Adrenal gland (tissue), 12 donors: ENCODE measurements around the gene GMEB1. TPM values are rescaled to one million over a fixed set of nuclear protein-coding genes. Genes with fewer than 3 reads are reported as not detected.
"Not testable (repeated sequence)": the region's sequence is repeated elsewhere in the genome, so short reads cannot be mapped to it uniquely, and the experiment has no call there.

Experiments
- DNase-seq, 7 donors: peaks; one replicate each; pipeline ENCODE4 v3.0.0-alpha.2; 2019 to 2020
- H3K27ac ChIP-seq, 5 donors: fragments of 200-600 bp; sonication (generic) in 4 of 5; 1 replicate in 3 of 5; 2 replicates in 2 of 5; pipeline versions ENCODE4 v1.5.1 to v1.8.0; 2016 to 2020; ENCODE audit warnings: mild to moderate bottlenecking in 1 of 5
- H3K27me3 ChIP-seq: fragments of 200-600 bp; 2 replicates; pipeline ENCODE4 v1.8.0; 2021
- H3K36me3 ChIP-seq, 2 donors: fragments of 200-600 bp; replicated peaks in 1 of 2; 1 replicate in 1 of 2; 2 replicates in 1 of 2; pipeline versions ENCODE4 v1.5.1 to v1.8.0; 2018 to 2022
- H3K4me1 ChIP-seq, 2 donors: fragments of 200-600 bp; replicated peaks in 1 of 2; 1 replicate in 1 of 2; 2 replicates in 1 of 2; pipeline versions ENCODE4 v1.5.1 to v1.8.0; 2018 to 2021
- H3K4me3 ChIP-seq, 4 donors: fragments of 200-600 bp; sonication (generic) in 3 of 4; one replicate each; pipeline ENCODE4 v1.5.1; 2016 to 2018
- H3K9me3 ChIP-seq, 3 donors: fragments of 200-600 bp; sonication (generic) in 1 of 3; replicated peaks in 1 of 3; 1 replicate in 2 of 3; 2 replicates in 1 of 3; pipeline versions ENCODE4 v1.5.1 to v1.8.0; 2016 to 2021
- CTCF ChIP-seq, 6 experiments: fragments of 450-650 bp in 4 of 6; fragments of 200-600 bp in 2 of 6; sonication (generic) in 1 of 6; IDR thresholded peaks; 1 replicate in 5 of 6; 2 replicates in 1 of 6; pipeline versions ENCODE4 v1.5.1 to v1.8.0; 2016 to 2021; ENCODE audit warnings: antibody characterized with exemption in 6 of 6, mild to moderate bottlenecking in 2 of 6, moderate library complexity in 1 of 6
- POLR2A ChIP-seq, 2 donors: fragments of 450-650 bp; IDR thresholded peaks; one replicate each; pipeline ENCODE4 v1.6.1; 2017; ENCODE audit warnings: antibody characterized with exemption in 2 of 2, mild to moderate bottlenecking in 2 of 2, moderate library complexity in 1 of 2
- WGBS, 4 donors: extraction: QIAGEN DNeasy Blood & Tissue Kit in 2 of 4; methylation state at CpG; one replicate each; pipeline versions ENCODE4 v1.1.5 to v1.1.7; 2013 to 2017; 5-methylcytosine and 5-hydroxymethylcytosine counted together
- intact Hi-C, 2 donors: fragments of 100-400 bp; cut with DNase I; formaldehyde crosslinking; loops; one replicate each; pipeline versions ENCODE4 v1.14.1 to v1.15.0; 2022 to 2023
- polyA plus RNA-seq, 3 donors: library from polyadenylated mRNA; stranded (reverse); fragments of 200-250 nt in 2 of 3; fragments of 350-450 nt in 1 of 3; fragmentation: Illumina TruSeq in 1 of 3; extraction: RNeasy Lipid Tissue Mini Kit (QIAGEN cat#74804) in 1 of 3; gene quantifications; one replicate each; pipeline ENCODE4 v1.2.3, GENCODE V29; 2013 to 2014
- total RNA-seq, 9 donors: library from RNA; depleted of rRNA in 4 of 9; stranded (reverse); fragments of >200 nt in 4 of 9; fragments of 120-200 nt in 1 of 9; fragmentation: NEBNext Ultra II Directional in 1 of 9; extraction: Animal tissue kit (Norgen Biotek cat#: 25700) in 1 of 9; gene quantifications; one replicate each; pipeline versions ENCODE4 v1.1.0 to v1.2.4, GENCODE V29; 2013 to 2023
- donor health status: healthy with polysubstance abuse.
- donor health status: Bipolar disorder and iron deficiency.
- donor health status: DM: yes; HTN: yes; CAD: no.
- donor health status: DM: no; HTN: no; CAD: no.
- donor health status: DM: no; HTN: no; CAD: no.
- donor health status: DM: yes; HTN: yes; CAD: no.

GMEB1 gene
- total and polyA plus RNA-seq, 12 donors: 3.6 to 27.0 (median 9.2) TPM

- DNase-seq: no peak
- 78 to 86% (median 79%) methylated on average over 4 of the region's 4 CpGs for WGBS, 4 donors
- Histone ChIP-seq H3K4me3 (no peak overlapping the region), H3K36me3 (peaks cover 0 to 64% of the 10 kb centered on the region in 2 donors), H3K27me3 (no peaks in the 10 kb centered on the region), H3K27ac (no peak overlapping the region), H3K9me3 (no peaks in the 10 kb centered on the region), H3K4me1 (peaks cover 15 to 76% of the 10 kb centered on the region in 2 donors)
- intact Hi-C loops: no loop called here
- no peak for TF ChIP-seq CTCF (IDR thresholded peaks at IDR 0.05)
- no peak for TF ChIP-seq POLR2A (IDR thresholded peaks at IDR 0.05)
Observed at GRCh38 chr1:28744184-28744583, 75.6 kb downstream of the GMEB1 start.

GRCh38 chr1:28745653-28746173 lies 77.1 kb downstream of the GMEB1 start:
- no peak overlapping the region for H3K4me3 ChIP-seq
- TF ChIP-seq POLR2A (IDR thresholded peaks at IDR 0.05): no peak
- no peak for TF ChIP-seq CTCF (IDR thresholded peaks at IDR 0.05)
- peaks cover 19 to 76% of the 10 kb centered on the region in 2 donors for H3K4me1 ChIP-seq
- H3K9me3 ChIP-seq: no peaks in the 10 kb centered on the region
- intact Hi-C loops: no loop called here
- no peaks in the 10 kb centered on the region for H3K27me3 ChIP-seq
- H3K36me3 ChIP-seq: peaks cover 0 to 52% of the 10 kb centered on the region in 2 donors
- no peak for DNase-seq
- 86 to 100% (median 93%) methylated on average over 5 to 6 of the region's 6 CpGs for WGBS, 4 donors
- no peak overlapping the region for H3K27ac ChIP-seq

- DNase-seq: no peak
- Histone ChIP-seq H3K36me3 (peaks cover 0 to 8% of the 10 kb centered on the region in 2 donors), H3K27ac (peak overlapping the region in 4 of 5 donors; percentile 2 to 81 (median 58)), H3K4me1 (peaks cover 20 to 88% of the 10 kb centered on the region in 2 donors), H3K27me3 (no peaks in the 10 kb centered on the region), H3K4me3 (no peak overlapping the region), H3K9me3 (no peaks in the 10 kb centered on the region)
- WGBS, 4 donors: 53 to 66% (median 57%) methylated on average over 5 of the region's 5 CpGs
- TF ChIP-seq POLR2A (IDR thresholded peaks at IDR 0.05) (no peak), CTCF (IDR thresholded peaks at IDR 0.05) (no peak)
- intact Hi-C loops: no loop called here
Observed at GRCh38 chr1:28750330-28750729, 81.7 kb downstream of the GMEB1 start.

- intact Hi-C loops, H3K36me3 ChIP-seq, H3K9me3 ChIP-seq, H3K27me3 ChIP-seq: not testable (repeated sequence)
- Histone ChIP-seq H3K4me1 (peaks cover 20 to 90% of the 10 kb centered on the region in 2 donors), H3K27ac (peak overlapping the region in 4 of 5 donors; percentile 2 to 81 (median 58)), H3K4me3 (peak overlapping the region in 1 of 4 donors; percentile 27)
- 54 to 74% (median 58%) methylated on average over 7 to 8 of the region's 8 CpGs for WGBS, 4 donors
- DNase-seq: peak in 1 of 7 donors; percentile 12
Observed at GRCh38 chr1:28750771-28751294, 82.2 kb downstream of the GMEB1 start.
